HL-60 (cell line): ENCODE results near the gene ATRIP.
A peak's percentile ranks its signal among the peaks of the same experiment; 100 is the strongest.

Experiments
- DNase-seq, 2 experiments: peaks; one replicate each; pipeline ENCODE4 v3.0.0-alpha.2; 2010 to 2020; ENCODE audit warnings: low read depth in 1 of 2, low spot score in 1 of 2
- H3K27ac ChIP-seq: fragments of 250-450 bp; sonication (Bioruptor Pico); replicated peaks from 2 replicates; pipeline ENCODE4 v1.5.1; 2020; ENCODE audit warnings: mild to moderate bottlenecking, moderate library complexity
- H3K27me3 ChIP-seq: fragments of 250-450 bp; sonication (Bioruptor Pico); 2 replicates; pipeline ENCODE4 v1.5.1; 2021; ENCODE audit warnings: mild to moderate bottlenecking, moderate library complexity; ENCODE audit not compliant: insufficient read depth, poor library complexity, severe bottlenecking
- H3K4me3 ChIP-seq: replicated peaks from 2 replicates; pipeline ENCODE4 v1.5.1; 2011; ENCODE audit warnings: mild to moderate bottlenecking, control low read depth, low read length; ENCODE audit not compliant: insufficient read depth
- CTCF ChIP-seq: IDR thresholded peaks from one replicate; pipeline ENCODE4 v1.5.1; 2011; ENCODE audit warnings: low read length, control low read depth, inconsistent platforms; ENCODE audit not compliant: insufficient read depth
- GABPA ChIP-seq: IDR thresholded peaks from 2 replicates; pipeline ENCODE4 v1.6.1; 2012; ENCODE audit warnings: low read depth
- POLR2AphosphoS5 ChIP-seq: IDR thresholded peaks from 2 replicates; pipeline ENCODE4 v1.6.1; 2012; ENCODE audit warnings: low read depth
- REST ChIP-seq: IDR thresholded peaks from 2 replicates; pipeline ENCODE4 v1.6.1; 2012; ENCODE audit warnings: low read depth; ENCODE audit not compliant: insufficient replicate concordance
- SPI1 ChIP-seq: IDR thresholded peaks from 2 replicates; pipeline ENCODE4 v1.6.1; 2012; ENCODE audit warnings: low read depth, mild to moderate bottlenecking, borderline replicate concordance

ATRIP gene

DNA sequence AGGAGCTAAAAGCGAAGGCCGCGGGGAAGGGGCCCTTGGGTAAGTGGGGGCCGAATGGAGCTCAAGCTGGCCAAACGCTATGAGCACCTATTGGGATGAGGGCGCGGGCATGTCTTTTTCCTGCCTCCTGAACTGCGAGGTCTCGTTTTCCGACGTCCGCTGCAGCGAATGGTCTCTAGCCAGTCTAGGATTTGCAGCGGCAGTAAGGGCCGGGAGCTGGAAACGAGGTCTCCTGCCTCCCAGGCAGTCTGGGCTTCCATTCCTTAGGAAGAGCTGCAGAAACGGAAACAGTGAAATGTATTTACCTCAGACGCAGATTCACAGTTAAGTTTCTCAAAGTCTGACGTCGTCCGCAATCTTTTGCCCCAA, 6.0 kb upstream of the ATRIP start:
- TF ChIP-seq SPI1 (no peak), CTCF (no peak), GABPA (no peak), POLR2AphosphoS5 (no peak), REST (no peak)
- peak overlapping the region; percentile 92 for H3K27ac ChIP-seq
- H3K4me3 ChIP-seq, result peak overlapping the region; percentile 88
- no peak for DNase-seq
- no peaks in the 10 kb centered on the region for H3K27me3 ChIP-seq

GRCh38 chr3:48441940-48442339, 4.6 kb upstream of the ATRIP start:
- DNase-seq, result no peak
- H3K27ac ChIP-seq, result no peak overlapping the region
- no peak overlapping the region for H3K4me3 ChIP-seq
- H3K27me3 ChIP-seq, result no peaks in the 10 kb centered on the region
- TF ChIP-seq SPI1, result no peak
- TF ChIP-seq GABPA, result no peak
- TF ChIP-seq CTCF, result no peak

DNA sequence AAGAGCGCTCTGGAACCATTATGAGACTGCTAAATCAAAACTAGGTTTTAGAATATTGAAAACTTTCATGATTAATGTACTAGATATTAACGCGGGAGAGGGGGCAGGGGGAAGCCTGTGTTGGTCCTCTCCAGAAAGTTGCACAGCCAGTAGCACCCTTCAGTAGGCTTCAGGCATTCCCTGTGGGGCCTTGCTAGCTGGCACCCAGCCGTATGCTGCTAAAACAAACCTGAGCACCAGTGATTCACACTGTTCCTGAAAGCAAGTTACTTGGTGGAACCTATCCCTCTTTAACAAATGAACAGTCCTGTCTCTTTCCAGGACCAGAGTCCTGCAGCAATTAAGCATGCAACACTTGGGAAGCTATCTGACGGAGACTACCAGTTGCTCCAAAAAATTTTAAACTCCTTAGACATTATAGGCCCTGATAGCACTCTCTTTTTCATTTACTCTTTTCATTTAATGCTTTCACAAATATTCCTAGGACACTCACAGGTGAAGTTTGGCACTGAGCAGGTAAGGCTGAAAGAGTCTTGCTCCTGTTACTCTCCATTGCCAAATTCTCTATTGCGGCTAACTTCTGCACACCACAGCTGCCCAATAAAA, 1.2 kb upstream of the ATRIP start:
- H3K4me3 ChIP-seq, result no peak overlapping the region
- no peaks in the 10 kb centered on the region for H3K27me3 ChIP-seq
- H3K27ac ChIP-seq, result no peak overlapping the region

More for the DNA sequence above, 1.2 kb upstream of the ATRIP start:
- no peak for TF ChIP-seq GABPA
- no peak for TF ChIP-seq CTCF
- TF ChIP-seq POLR2AphosphoS5, result no peak
- no peak for TF ChIP-seq REST
- TF ChIP-seq SPI1, result no peak
- DNase-seq, result no peak
